Measurements from ENCODE around the gene DNMT1. TPM values are rescaled to one million over a fixed set of nuclear protein-coding genes. Genes with fewer than 3 reads are reported as not detected.

DNMT1 gene
- polyA plus RNA-seq, 1 of the 3 experiments (the other 2 are of a cell fraction): 58.3 TPM

GRCh38 chr19:10084803-10085202 is 110.0 kb downstream of the DNMT1 start:
- Histone ChIP-seq H3K4me3 (ENCODE audit: low read depth in 2 of 2, low read length in 1 of 2) (no peak overlapping the region), H3K27ac (ENCODE audit: low read depth in 2 of 2, low read length in 1 of 2) (no peak overlapping the region), H3K36me3 (replicated peaks in 1 of 2; ENCODE audit: control insufficient read depth in 1 of 2, insufficient read depth in 2 of 2, low read length in 1 of 2) (no peaks in the 10 kb centered on the region), H3K79me2 (ENCODE audit: insufficient read depth) (no peaks in the 10 kb centered on the region; the same call in 1 of the 2 replicates), H3K9me3 (no peaks in the 10 kb centered on the region), H4K20me1 (ENCODE audit: insufficient read depth) (no peaks in the 10 kb centered on the region), H2AFZ (ENCODE audit: low read depth) (no peak overlapping the region), H3K27me3 (ENCODE audit: insufficient read depth) (peaks cover 13% of the 10 kb centered on the region), H3K4me1 (ENCODE audit: control insufficient read depth in 1 of 2, insufficient read depth in 2 of 2, low read depth in 1 of 2, low read length in 1 of 2) (peaks cover 0 to 7% of the 10 kb centered on the region in 2 experiments; a peak in 1 of 4 replicates), H3K4me2 (no peak overlapping the region), H3F3A (replicated peaks; ENCODE audit: insufficient read depth) (peaks cover 5% of the 10 kb centered on the region), H3K9me2 (no peaks in the 10 kb centered on the region), H3K9ac (no peak overlapping the region)
- DNase-seq: no peak
- 56% methylated on average over 3 of the region's 3 CpGs for WGBS (ENCODE audit: low lambda C conversion rate)
- TF ChIP-seq CHD2 (IDR thresholded peaks at IDR 0.05; ENCODE audit: low read length, partially characterized antibody): no peak
- POLR2A ChIA-PET: no interaction called here
- CTCF ChIA-PET: interaction anchor here (1.0 to 1.2 kb wide), 3 partner anchors 14 to 165 kb away, joined by 3 to 5 read pairs (median 4); no protein-coding TSS in a partner anchor

GRCh38 chr19:10083911-10084310 is 110.8 kb downstream of the DNMT1 start:
- Histone ChIP-seq H4K20me1 (ENCODE audit: insufficient read depth) (no peaks in the 10 kb centered on the region), H3K4me1 (ENCODE audit: control insufficient read depth in 1 of 2, insufficient read depth in 2 of 2, low read depth in 1 of 2, low read length in 1 of 2) (peaks cover 0 to 7% of the 10 kb centered on the region in 2 experiments; a peak in 1 of 4 replicates), H3K9me2 (no peaks in the 10 kb centered on the region), H3F3A (replicated peaks; ENCODE audit: insufficient read depth) (peaks cover 5% of the 10 kb centered on the region), H3K36me3 (replicated peaks in 1 of 2; ENCODE audit: control insufficient read depth in 1 of 2, insufficient read depth in 2 of 2, low read length in 1 of 2) (no peaks in the 10 kb centered on the region), H3K9ac (no peak overlapping the region), H2AFZ (ENCODE audit: low read depth) (no peak overlapping the region), H3K9me3 (no peaks in the 10 kb centered on the region), H3K27ac (ENCODE audit: low read depth in 2 of 2, low read length in 1 of 2) (no peak overlapping the region), H3K4me3 (ENCODE audit: low read depth in 2 of 2, low read length in 1 of 2) (no peak overlapping the region), H3K27me3 (ENCODE audit: insufficient read depth) (peaks cover 13% of the 10 kb centered on the region), H3K79me2 (ENCODE audit: insufficient read depth) (no peaks in the 10 kb centered on the region; the same call in 1 of the 2 replicates), H3K4me2 (no peak overlapping the region)
- WGBS (ENCODE audit: low lambda C conversion rate): 53% methylated on average over 9 of the region's 9 CpGs
- POLR2A ChIA-PET: no interaction called here
- CTCF ChIA-PET: interaction anchor here (1.1 to 1.2 kb wide), 2 partner anchors 15 to 166 kb away, joined by 3 to 4 read pairs; no protein-coding TSS in a partner anchor
- no peak for DNase-seq
- TF ChIP-seq RAD21 (IDR thresholded peaks at IDR 0.05; ENCODE audit: low read length) (no peak), EP300 (IDR thresholded peaks at IDR 0.05; ENCODE audit: borderline replicate concordance in 1 of 2, low read depth in 1 of 2, low read length in 1 of 2) (no peak), ZBTB33 (IDR thresholded peaks at IDR 0.05; ENCODE audit: borderline replicate concordance, low read depth) (no peak), FOXM1 (IDR thresholded peaks at IDR 0.05; ENCODE audit: low read depth) (no peak), USF1 (IDR thresholded peaks at IDR 0.05; ENCODE audit: borderline replicate concordance, low read depth) (no peak), ELF1 (IDR thresholded peaks at IDR 0.05) (no peak), SIN3A (IDR thresholded peaks at IDR 0.05; ENCODE audit: borderline replicate concordance, low read depth, low read length) (no peak), MEF2A (IDR thresholded peaks at IDR 0.05; ENCODE audit: borderline replicate concordance, low read depth) (no peak), TAF1 (IDR thresholded peaks at IDR 0.05; ENCODE audit: borderline replicate concordance, low read depth, low read length) (no peak), GATA2 (CRISPR knock-in tag; IDR thresholded peaks at IDR 0.05) (no peak), TEAD4 (IDR thresholded peaks at IDR 0.05; ENCODE audit: borderline replicate concordance, insufficient read depth) (no peak), IRF3 (IDR thresholded peaks at IDR 0.05; ENCODE audit: low read depth, low read length) (no peak), NFIC (IDR thresholded peaks at IDR 0.05; ENCODE audit: borderline replicate concordance) (no peak), RFX5 (IDR thresholded peaks at IDR 0.05; ENCODE audit: low read length) (no peak), RCOR1 (IDR thresholded peaks at IDR 0.05; ENCODE audit: low read length) (no peak), CHD2 (IDR thresholded peaks at IDR 0.05; ENCODE audit: low read length, partially characterized antibody) (no peak), USF2 (IDR thresholded peaks at IDR 0.05; ENCODE audit: borderline replicate concordance, low read depth, low read length) (no peak)

Measured in SK-N-SH (cell line).